Panc1 (cell line): ENCODE data around the gene HES3. TPM values are rescaled to one million over a fixed set of nuclear protein-coding genes. Genes with fewer than 3 reads are reported as not detected.

Experiments
- ATAC-seq: fragments of 200-7000 bp; cut with Tn5 transposase; 2 replicates; pipeline ENCODE4 v1.9.1; 2020; ENCODE audit warnings: mild to moderate bottlenecking, moderate library complexity
- BruUV-seq: library from RNA; stranded (reverse); fragments of 400-500 nt; replicated peaks from 2 replicates; lab custom pipeline; 2021; lab: Mats Ljungman, UMichigan
- CTCF ChIA-PET: fragments of 300-600 bp; sonication (Branson Sonifier 250); formaldehyde crosslinking; loops from one replicate; lab custom pipeline; 2022; ENCODE audit warnings: antibody characterized with exemption; lab: Charles Lee
- POLR2A ChIA-PET: fragments of 300-600 bp; sonication (Branson Sonifier 250); formaldehyde crosslinking; loops from one replicate; lab custom pipeline; 2022; ENCODE audit warnings: antibody characterized with exemption; lab: Charles Lee
- DNase-seq: peaks from one replicate; pipeline ENCODE4 v3.0.0-alpha.2; 2010; ENCODE audit warnings: low read depth, low spot score
- H3K27ac ChIP-seq: 2 replicates; pipeline ENCODE4 v1.5.1; 2011; ENCODE audit warnings: mild to moderate bottlenecking, low read length, inconsistent platforms
- H3K27me3 ChIP-seq: fragments of 200-500 bp; sonication (Bioruptor generic); 2 replicates; pipeline ENCODE4 v1.6.0; 2014; ENCODE audit warnings: low read length, inconsistent platforms; ENCODE audit not compliant: control insufficient read depth, insufficient read depth
- H3K36me3 ChIP-seq: fragments of 200-500 bp; sonication (Bioruptor generic); 2 replicates; pipeline ENCODE4 v1.5.1; 2014; ENCODE audit warnings: inconsistent platforms, mild to moderate bottlenecking, low read length, moderate library complexity; ENCODE audit not compliant: control insufficient read depth, insufficient read depth
- H3K4me1 ChIP-seq: 2 replicates; pipeline ENCODE4 v1.5.1; 2011; ENCODE audit warnings: inconsistent platforms, mild to moderate bottlenecking, low read length, moderate library complexity; ENCODE audit not compliant: control insufficient read depth, insufficient read depth
- H3K4me3 ChIP-seq, 2 experiments: 2 replicates each; pipeline ENCODE4 v1.5.1; 2011 to 2012; ENCODE audit warnings: low read depth in 2 of 2, low read length in 2 of 2, mild to moderate bottlenecking in 2 of 2, inconsistent platforms in 1 of 2, moderate library complexity in 1 of 2
- H3K9me3 ChIP-seq: fragments of 200-500 bp; sonication (Bioruptor generic); 2 replicates; pipeline ENCODE4 v1.5.1; 2014; ENCODE audit warnings: low read depth, mild to moderate bottlenecking, inconsistent platforms, low read length, moderate library complexity; ENCODE audit not compliant: control insufficient read depth, insufficient read depth
- POLR2AphosphoS5 ChIP-seq: IDR thresholded peaks from 2 replicates; pipeline ENCODE4 v1.6.1; 2012; ENCODE audit warnings: mild to moderate bottlenecking, low read depth, low read length, moderate library complexity
- SIN3A ChIP-seq: IDR thresholded peaks from 2 replicates; pipeline ENCODE4 v1.6.1; 2012; ENCODE audit warnings: low read depth, mild to moderate bottlenecking, low read length, moderate library complexity, borderline replicate concordance; ENCODE audit not compliant: insufficient read depth
- TCF7L2 ChIP-seq: IDR thresholded peaks from 2 replicates; pipeline ENCODE4 v1.6.1; 2011; ENCODE audit warnings: mild to moderate bottlenecking, low read depth, low read length, inconsistent platforms
- in situ Hi-C: cut with HindIII; loops from 2 replicates; pipeline ENCODE4 v1.10.0; 2016; ENCODE audit warnings: low sequenced_read_pairs, low pct_unique_long_range_greater_than_20kb
- intact Hi-C: fragments of 100-400 bp; cut with micrococcal nuclease; formaldehyde crosslinking; loops from one replicate; pipeline ENCODE4 v1.10.0; 2022; ENCODE audit not compliant: unreplicated experiment
- total RNA-seq: library from RNA; stranded (reverse); gene quantifications from one replicate; pipeline ENCODE4 v1.2.1, GENCODE V29; 2021; ENCODE audit not compliant: unreplicated experiment
- TF ChIP-seq, protein P1 (sequence below), 2 experiments: IDR thresholded peaks; 2 replicates each; pipeline ENCODE4 v1.6.1; 2011 to 2012; ENCODE audit warnings: low read depth in 2 of 2, control low read depth in 1 of 2, low read length in 1 of 2, mild to moderate bottlenecking in 1 of 2, moderate library complexity in 1 of 2; ENCODE audit not compliant: insufficient read depth in 1 of 2
- TF ChIP-seq, protein P2 (sequence below): fragments of 450-650 bp; IDR thresholded peaks from 2 replicates; pipeline ENCODE4 v1.5.1; 2017; ENCODE audit warnings: mild to moderate bottlenecking

Gene HES3
- total RNA-seq, 1 experiment from 2014 or later = not detected

DNA sequence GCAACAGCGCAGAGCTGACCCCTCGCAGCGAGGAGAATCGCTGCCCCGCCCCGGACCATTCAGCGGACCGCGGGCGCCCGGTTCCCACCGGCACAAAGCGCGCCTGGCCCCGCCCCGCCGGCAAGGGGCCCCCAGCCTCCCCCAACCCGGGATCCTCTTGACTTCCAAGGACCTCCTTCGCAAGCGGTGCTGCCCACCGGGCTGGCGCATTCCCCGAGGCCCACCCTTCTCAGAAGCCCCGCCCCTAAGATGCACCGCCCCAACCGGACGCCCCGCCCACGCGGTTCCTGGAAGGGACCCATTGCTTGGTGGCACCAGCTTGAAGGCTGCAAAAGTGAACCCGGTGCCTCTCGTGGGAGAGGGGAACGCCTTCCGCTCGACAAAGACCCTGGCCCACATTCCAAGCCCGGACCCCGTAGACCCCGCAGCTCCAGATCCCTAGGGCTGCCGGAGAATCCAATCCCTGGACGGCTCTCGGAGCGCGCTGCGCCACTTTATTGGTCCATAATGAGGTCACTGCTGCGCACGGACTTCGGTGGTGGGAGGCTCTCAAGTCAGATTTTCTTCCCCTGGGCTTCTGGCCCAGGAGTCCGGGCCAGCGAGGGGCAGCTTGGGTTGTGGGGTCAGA lies 2.0 kb downstream of the HES3 start:
- peaks cover 10% of the 10 kb centered on the region for H3K4me1 ChIP-seq
- no TSS peak for BruUV-seq
- H3K27me3 ChIP-seq = no peaks in the 10 kb centered on the region; the same call in 1 of the 2 replicates
- no peak for DNase-seq
- in situ Hi-C loops (no loop called here), intact Hi-C loops (loop anchor here (2.0 to 5.0 kb wide), 3 partner anchors 166 to 231 kb away; no protein-coding TSS in a partner anchor)
- H3K36me3 ChIP-seq = no peaks in the 10 kb centered on the region
- ChIA-PET CTCF (interaction anchor here (0.6 to 3.3 kb wide), 10 partner anchors 11 to 370 kb away, joined by 3 to 29 read pairs (median 4); no protein-coding TSS in a partner anchor), POLR2A (interaction anchor here (0.6 kb wide), 2 partner anchors 41 to 687 kb away, joined by 3 read pairs; no protein-coding TSS in a partner anchor)
- TF ChIP-seq, protein P1, sequence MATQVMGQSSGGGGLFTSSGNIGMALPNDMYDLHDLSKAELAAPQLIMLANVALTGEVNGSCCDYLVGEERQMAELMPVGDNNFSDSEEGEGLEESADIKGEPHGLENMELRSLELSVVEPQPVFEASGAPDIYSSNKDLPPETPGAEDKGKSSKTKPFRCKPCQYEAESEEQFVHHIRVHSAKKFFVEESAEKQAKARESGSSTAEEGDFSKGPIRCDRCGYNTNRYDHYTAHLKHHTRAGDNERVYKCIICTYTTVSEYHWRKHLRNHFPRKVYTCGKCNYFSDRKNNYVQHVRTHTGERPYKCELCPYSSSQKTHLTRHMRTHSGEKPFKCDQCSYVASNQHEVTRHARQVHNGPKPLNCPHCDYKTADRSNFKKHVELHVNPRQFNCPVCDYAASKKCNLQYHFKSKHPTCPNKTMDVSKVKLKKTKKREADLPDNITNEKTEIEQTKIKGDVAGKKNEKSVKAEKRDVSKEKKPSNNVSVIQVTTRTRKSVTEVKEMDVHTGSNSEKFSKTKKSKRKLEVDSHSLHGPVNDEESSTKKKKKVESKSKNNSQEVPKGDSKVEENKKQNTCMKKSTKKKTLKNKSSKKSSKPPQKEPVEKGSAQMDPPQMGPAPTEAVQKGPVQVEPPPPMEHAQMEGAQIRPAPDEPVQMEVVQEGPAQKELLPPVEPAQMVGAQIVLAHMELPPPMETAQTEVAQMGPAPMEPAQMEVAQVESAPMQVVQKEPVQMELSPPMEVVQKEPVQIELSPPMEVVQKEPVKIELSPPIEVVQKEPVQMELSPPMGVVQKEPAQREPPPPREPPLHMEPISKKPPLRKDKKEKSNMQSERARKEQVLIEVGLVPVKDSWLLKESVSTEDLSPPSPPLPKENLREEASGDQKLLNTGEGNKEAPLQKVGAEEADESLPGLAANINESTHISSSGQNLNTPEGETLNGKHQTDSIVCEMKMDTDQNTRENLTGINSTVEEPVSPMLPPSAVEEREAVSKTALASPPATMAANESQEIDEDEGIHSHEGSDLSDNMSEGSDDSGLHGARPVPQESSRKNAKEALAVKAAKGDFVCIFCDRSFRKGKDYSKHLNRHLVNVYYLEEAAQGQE (IDR thresholded peaks at IDR 0.05; ENCODE audit: insufficient read depth in 1 of 2, low read depth in 2 of 2, low read length in 1 of 2) = peak in 1 of 2 experiments; percentile 69; a peak in 1 of 4 replicates
- TF ChIP-seq SIN3A = no peak
- no peaks in the 10 kb centered on the region for H3K9me3 ChIP-seq
- H3K27ac ChIP-seq = no peak overlapping the region
- peak overlapping the region; percentile 48 to 64 for H3K4me3 ChIP-seq
- ATAC-seq = peak; percentile 49

DNA sequence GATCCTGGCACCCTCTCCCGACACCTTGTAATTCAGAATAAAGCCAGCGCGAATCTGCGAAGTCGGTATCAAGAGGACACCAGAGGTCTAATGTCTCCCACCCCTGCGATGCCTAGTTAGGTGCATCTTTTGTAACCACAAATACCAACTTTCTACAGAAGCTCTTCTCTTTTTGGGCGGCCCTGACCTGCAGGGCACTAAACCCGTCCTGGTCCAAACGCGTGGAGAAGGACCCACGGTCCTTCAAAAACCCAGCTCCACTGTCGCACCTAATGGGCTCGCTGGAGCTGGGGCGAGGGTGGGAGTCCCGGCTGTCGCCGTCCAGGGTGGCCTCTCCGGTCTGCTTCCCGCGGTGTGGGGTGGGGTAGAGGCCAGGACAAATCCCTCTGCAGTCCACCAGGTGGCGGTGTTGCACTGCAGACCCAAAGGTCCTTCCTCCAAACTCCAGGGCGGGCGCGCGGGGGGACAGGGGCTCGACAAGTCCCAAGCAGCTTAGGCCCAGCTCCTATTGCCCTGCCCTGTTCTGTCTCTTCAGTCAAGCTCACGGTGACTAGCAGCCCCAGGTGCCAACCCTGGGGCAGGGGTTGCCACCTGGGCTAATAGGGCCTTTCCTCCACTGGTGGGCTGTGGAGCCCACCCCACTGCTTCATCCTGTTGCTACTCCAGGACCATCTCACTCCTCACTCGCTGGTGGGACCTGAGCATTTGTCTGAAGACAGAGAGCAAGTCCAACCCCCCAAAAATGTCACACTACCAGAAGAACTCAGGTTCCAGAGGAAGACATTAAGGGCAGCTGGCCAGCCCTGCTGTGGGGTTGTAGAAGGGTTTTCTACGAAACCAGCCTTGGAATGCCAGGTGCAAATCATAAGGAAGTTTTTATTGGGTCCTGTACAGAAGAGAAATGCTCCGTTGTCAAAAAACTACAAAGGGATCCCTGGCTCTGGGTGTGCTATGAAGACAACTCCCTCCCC lies 2.8 kb downstream of the HES3 start:
- DNase-seq (peak; percentile 51), ATAC-seq (peak; percentile 51)
- Histone ChIP-seq H3K36me3 (no peaks in the 10 kb centered on the region), H3K4me1 (peaks cover 10% of the 10 kb centered on the region), H3K9me3 (no peaks in the 10 kb centered on the region), H3K27ac (no peak overlapping the region), H3K4me3 (peak overlapping the region; percentile 48 to 64), H3K27me3 (no peaks in the 10 kb centered on the region; the same call in 1 of the 2 replicates)
- intact Hi-C loops = loop anchor here (1.0 to 5.0 kb wide), 3 partner anchors 97 to 231 kb away; no protein-coding TSS in a partner anchor
- no TSS peak for BruUV-seq
- TF ChIP-seq, protein P1 (IDR thresholded peaks at IDR 0.05; ENCODE audit: insufficient read depth in 1 of 2, low read depth in 2 of 2, low read length in 1 of 2) = peak in 1 of 2 experiments; percentile 77; a peak in 1 of 4 replicates
- TF ChIP-seq POLR2AphosphoS5 (no peak), SIN3A (no peak), TCF7L2 (no peak)
- TF ChIP-seq, protein P2, sequence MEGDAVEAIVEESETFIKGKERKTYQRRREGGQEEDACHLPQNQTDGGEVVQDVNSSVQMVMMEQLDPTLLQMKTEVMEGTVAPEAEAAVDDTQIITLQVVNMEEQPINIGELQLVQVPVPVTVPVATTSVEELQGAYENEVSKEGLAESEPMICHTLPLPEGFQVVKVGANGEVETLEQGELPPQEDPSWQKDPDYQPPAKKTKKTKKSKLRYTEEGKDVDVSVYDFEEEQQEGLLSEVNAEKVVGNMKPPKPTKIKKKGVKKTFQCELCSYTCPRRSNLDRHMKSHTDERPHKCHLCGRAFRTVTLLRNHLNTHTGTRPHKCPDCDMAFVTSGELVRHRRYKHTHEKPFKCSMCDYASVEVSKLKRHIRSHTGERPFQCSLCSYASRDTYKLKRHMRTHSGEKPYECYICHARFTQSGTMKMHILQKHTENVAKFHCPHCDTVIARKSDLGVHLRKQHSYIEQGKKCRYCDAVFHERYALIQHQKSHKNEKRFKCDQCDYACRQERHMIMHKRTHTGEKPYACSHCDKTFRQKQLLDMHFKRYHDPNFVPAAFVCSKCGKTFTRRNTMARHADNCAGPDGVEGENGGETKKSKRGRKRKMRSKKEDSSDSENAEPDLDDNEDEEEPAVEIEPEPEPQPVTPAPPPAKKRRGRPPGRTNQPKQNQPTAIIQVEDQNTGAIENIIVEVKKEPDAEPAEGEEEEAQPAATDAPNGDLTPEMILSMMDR = peak; percentile 94
- in situ Hi-C loops = no loop called here
- ChIA-PET POLR2A (interaction anchor here (0.6 kb wide), 2 partner anchors 42 to 687 kb away, joined by 3 read pairs; no protein-coding TSS in a partner anchor), CTCF (interaction anchor here (0.6 to 3.3 kb wide), 12 partner anchors 9 to 276 kb away, joined by 3 to 29 read pairs (median 4); no protein-coding TSS in a partner anchor)
